ENCODE results near the gene FOLR1.

DNA sequence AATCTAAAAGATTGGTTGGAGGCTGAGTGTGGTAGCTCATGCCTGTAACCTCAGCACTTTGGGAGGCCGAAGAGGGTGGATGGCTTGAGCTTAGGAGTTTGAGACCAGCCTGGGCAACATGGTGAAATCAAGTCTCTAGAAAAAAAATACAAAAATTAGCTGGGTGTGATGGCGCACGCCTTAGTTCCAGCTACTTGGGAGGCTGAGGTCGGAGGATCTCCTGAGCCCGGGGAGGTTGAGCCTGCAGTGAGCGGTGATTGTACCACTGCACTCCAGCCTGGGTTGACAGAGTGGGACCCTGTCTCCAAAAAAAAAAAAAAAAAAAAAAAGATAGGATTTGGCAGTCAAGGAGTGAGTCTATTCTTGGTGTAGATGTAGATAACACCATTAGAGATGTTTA lies 10.6 kb downstream of the FOLR1 start:
- no peak for TF ChIP-seq EZH2 (IDR thresholded peaks at IDR 0.05; ENCODE audit: borderline replicate concordance, low read depth, low read length)
- TF ChIP-seq, protein P1, sequence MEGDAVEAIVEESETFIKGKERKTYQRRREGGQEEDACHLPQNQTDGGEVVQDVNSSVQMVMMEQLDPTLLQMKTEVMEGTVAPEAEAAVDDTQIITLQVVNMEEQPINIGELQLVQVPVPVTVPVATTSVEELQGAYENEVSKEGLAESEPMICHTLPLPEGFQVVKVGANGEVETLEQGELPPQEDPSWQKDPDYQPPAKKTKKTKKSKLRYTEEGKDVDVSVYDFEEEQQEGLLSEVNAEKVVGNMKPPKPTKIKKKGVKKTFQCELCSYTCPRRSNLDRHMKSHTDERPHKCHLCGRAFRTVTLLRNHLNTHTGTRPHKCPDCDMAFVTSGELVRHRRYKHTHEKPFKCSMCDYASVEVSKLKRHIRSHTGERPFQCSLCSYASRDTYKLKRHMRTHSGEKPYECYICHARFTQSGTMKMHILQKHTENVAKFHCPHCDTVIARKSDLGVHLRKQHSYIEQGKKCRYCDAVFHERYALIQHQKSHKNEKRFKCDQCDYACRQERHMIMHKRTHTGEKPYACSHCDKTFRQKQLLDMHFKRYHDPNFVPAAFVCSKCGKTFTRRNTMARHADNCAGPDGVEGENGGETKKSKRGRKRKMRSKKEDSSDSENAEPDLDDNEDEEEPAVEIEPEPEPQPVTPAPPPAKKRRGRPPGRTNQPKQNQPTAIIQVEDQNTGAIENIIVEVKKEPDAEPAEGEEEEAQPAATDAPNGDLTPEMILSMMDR (IDR thresholded peaks at IDR 0.05 in 2 of 3, conservative IDR thresholded peaks at IDR 0.05 in 1 of 3; ENCODE audit: insufficient read depth in 2 of 3, low read depth in 1 of 3, low read length in 3 of 3): no peak
- no peak for TF ChIP-seq TAF7 (tag; IDR thresholded peaks at IDR 0.05)
- TF ChIP-seq FOXJ3 (CRISPR knock-in tag; IDR thresholded peaks at IDR 0.05): no peak
- TF ChIP-seq, protein P2, sequence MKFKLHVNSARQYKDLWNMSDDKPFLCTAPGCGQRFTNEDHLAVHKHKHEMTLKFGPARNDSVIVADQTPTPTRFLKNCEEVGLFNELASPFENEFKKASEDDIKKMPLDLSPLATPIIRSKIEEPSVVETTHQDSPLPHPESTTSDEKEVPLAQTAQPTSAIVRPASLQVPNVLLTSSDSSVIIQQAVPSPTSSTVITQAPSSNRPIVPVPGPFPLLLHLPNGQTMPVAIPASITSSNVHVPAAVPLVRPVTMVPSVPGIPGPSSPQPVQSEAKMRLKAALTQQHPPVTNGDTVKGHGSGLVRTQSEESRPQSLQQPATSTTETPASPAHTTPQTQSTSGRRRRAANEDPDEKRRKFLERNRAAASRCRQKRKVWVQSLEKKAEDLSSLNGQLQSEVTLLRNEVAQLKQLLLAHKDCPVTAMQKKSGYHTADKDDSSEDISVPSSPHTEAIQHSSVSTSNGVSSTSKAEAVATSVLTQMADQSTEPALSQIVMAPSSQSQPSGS (CRISPR knock-in tag; IDR thresholded peaks at IDR 0.05): no peak
- no peak for TF ChIP-seq GTF2F1 (IDR thresholded peaks at IDR 0.05; ENCODE audit: low read depth, low read length)

All from K562 (cell line).